Fibroblast of skin of abdomen (primary cell): ENCODE results near the gene TFDP2.
"Not testable (repeated sequence)": the region's sequence is repeated elsewhere in the genome, so short reads cannot be mapped to it uniquely, and the experiment has no call there.

Experiments used
- DNase-seq: peaks from one replicate; pipeline ENCODE4 v3.0.0-alpha.2; 2013

TFDP2 gene

DNA sequence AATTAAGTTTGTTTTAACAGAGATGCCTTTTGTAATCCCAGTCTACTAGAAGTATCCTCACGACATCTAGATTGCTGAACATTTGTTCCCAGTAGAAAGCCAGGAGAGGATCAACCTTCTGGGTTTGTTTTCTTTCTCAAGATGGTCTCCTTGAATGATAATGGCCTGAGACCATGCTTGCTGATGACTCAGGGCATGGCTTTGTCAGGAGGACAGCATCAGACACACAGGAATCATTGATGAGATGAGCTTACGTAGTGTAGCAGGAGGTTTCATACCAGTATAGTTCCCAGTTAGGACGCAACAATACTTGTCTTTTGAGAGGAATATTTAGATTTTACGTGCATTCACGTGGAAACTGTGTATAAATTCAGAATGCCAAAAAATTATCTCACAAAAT is 234.3 kb downstream of the TFDP2 start:
- DNase-seq = peak; percentile 28

DNA sequence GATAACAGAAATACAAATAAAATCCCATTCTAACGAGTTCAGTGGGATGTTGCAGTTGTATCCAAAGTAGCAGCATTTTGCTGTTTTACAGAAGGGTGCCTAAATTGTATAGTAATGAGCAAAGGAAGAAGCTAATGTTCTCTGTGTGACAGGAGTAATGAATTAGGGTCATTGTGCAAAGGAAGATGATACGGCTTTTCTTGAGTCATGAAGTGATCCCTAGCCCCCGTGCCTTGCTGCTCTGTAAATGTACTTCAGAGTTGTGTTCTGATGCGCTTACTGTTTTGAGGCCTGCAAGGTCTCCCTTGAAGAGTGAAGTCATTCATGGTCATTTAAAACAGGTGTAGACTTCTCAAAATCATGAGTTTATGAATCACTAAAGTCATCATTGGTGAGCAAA is 235.0 kb downstream of the TFDP2 start:
- DNase-seq = no peak

- DNase-seq = peak; percentile 52
Observed at GRCh38 chr3:141913150-141913811, 236.1 kb downstream of the TFDP2 start.

- DNase-seq = not testable (repeated sequence)
Observed at GRCh38 chr3:141909986-141910385, 239.4 kb downstream of the TFDP2 start.

- DNase-seq = no peak
Observed at GRCh38 chr3:141909408-141909807, 239.9 kb downstream of the TFDP2 start.

GRCh38 chr3:141905129-141905528 is 244.2 kb downstream of the TFDP2 start:
- DNase-seq = no peak

GRCh38 chr3:141904203-141904602 is 245.1 kb downstream of the TFDP2 start:
- DNase-seq = no peak

DNA sequence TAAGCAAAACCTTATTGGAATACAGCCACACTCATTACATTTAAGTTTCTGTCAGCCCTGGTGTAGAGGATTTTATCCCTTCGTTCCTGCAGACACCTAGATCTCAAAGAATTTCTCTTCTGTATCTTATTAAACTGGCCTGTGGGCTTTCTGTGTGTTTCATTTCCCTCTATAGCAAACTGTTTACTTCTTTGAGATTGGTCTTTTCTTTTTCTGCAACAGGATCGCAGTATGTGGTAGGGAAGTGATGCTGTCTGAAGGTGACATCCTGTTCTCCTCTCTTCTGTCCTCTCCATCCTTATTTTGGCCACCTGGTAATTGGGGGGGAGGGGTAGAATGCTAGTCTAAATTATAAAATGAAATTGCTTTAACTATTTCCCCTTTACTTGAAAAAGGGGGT is 247.4 kb downstream of the TFDP2 start:
- DNase-seq = no peak

GRCh38 chr3:141900343-141900742 is 249.0 kb downstream of the TFDP2 start:
- DNase-seq = no peak

GRCh38 chr3:141898908-141899307 is 250.4 kb downstream of the TFDP2 start:
- no peak for DNase-seq

DNA sequence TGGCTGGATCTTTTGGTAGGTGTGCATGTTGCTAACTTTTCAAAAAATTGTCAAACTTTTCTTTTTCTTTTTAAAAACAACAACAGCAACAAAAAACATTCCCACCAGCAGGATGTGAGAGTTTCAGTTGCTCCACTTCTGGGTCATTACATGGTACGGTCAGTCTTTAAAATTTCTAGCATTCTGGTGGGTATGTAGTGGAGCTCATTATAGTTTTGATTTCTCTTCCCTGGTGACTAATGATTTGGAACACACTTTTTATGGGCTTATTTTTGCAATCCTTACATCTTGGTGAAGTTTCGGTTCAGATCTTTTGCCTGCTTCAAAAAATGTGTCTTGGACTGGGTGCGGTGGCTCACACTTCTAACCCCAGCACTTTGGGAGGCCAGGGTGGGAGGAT is 253.6 kb downstream of the TFDP2 start:
- no peak for DNase-seq

GRCh38 chr3:141894524-141895176 is 254.7 kb downstream of the TFDP2 start:
- DNase-seq = peak; percentile 80
